Natural killer cell treated with Interleukin-12 subunit alpha and Interleukin-12 subunit beta and Interleukin-15 and Interleukin-18, amount 100 ng/mL, for 72 hours (primary cell): ENCODE measurements around the gene VAMP4. TPM values are rescaled to one million over a fixed set of nuclear protein-coding genes. Genes with fewer than 3 reads are reported as not detected.
"Not testable (repeated sequence)": the region's sequence is repeated elsewhere in the genome, so short reads cannot be mapped to it uniquely, and the experiment has no call there.

ENCODE experiments used
- ATAC-seq, 2 donors: fragments of 150-1000 bp; cut with Tn5 transposase in 1 of 2; sonication (Bioruptor Pico), chemical (Tn5 transposase) in 1 of 2; 2 replicates each; pipeline ENCODE4 v1.10.0; 2021
- DNase-seq: peaks from one replicate; pipeline ENCODE4 v3.0.0; 2022; ENCODE audit warnings: low spot score
- H3K27ac Mint-ChIP-seq, 2 donors: 1 replicate in 1 of 2; 2 replicates in 1 of 2; pipeline ENCODE4 v1.8.0; 2022; ENCODE audit warnings: mixed read lengths in 2 of 2, mild to moderate bottlenecking in 1 of 2, moderate library complexity in 1 of 2
- H3K27me3 Mint-ChIP-seq, 2 donors: 1 replicate in 1 of 2; 2 replicates in 1 of 2; pipeline ENCODE4 v1.8.0; 2022; ENCODE audit warnings: mixed read lengths in 2 of 2
- H3K36me3 Mint-ChIP-seq: one replicate; pipeline ENCODE4 v1.8.0; 2022; ENCODE audit warnings: mixed read lengths
- H3K4me1 Mint-ChIP-seq, 2 donors: 1 replicate in 1 of 2; 2 replicates in 1 of 2; pipeline ENCODE4 v1.8.0; 2022; ENCODE audit warnings: low read depth in 2 of 2, mixed read lengths in 2 of 2, mild to moderate bottlenecking in 1 of 2
- H3K4me3 Mint-ChIP-seq: one replicate; pipeline ENCODE4 v1.8.0; 2022; ENCODE audit warnings: mixed read lengths
- H3K9me3 Mint-ChIP-seq: 2 replicates; pipeline ENCODE4 v1.8.0; 2022; ENCODE audit warnings: mixed read lengths
- total RNA-seq, 2 donors: library from RNA; stranded (reverse); gene quantifications; one replicate each; pipeline ENCODE4 v1.2.3, GENCODE V29; 2022

Gene VAMP4
- total RNA-seq, 2 donors from 2014 or later: 12.2 to 13.8 TPM

GRCh38 chr1:171740987-171741871, 636 bp downstream of the VAMP4 start:
- Mint-ChIP-seq H3K4me1 (peaks cover 49 to 52% of the 10 kb centered on the region in 2 donors), H3K27ac (peak overlapping the region; percentile 97 to 100), H3K27me3 (no peaks in the 10 kb centered on the region), H3K4me3 (peak overlapping the region; percentile 97), H3K36me3 (peaks cover 10% of the 10 kb centered on the region), H3K9me3 (no peaks in the 10 kb centered on the region)
- peak; percentile 55 to 57 for ATAC-seq
- DNase-seq: peak; percentile 68

- Mint-ChIP-seq H3K4me1 (peaks cover 49 to 53% of the 10 kb centered on the region in 2 donors), H3K4me3 (peak overlapping the region; percentile 97), H3K27ac (peak overlapping the region; percentile 97 to 100), H3K36me3 (peaks cover 11% of the 10 kb centered on the region), H3K9me3 (no peaks in the 10 kb centered on the region), H3K27me3 (no peaks in the 10 kb centered on the region)
- ATAC-seq (no peak), DNase-seq (no peak)
Observed at GRCh38 chr1:171740356-171740863, 1.5 kb downstream of the VAMP4 start.

- no peaks in the 10 kb centered on the region for H3K9me3 Mint-ChIP-seq
- peak overlapping the region; percentile 97 to 100 for H3K27ac Mint-ChIP-seq
- H3K4me1 Mint-ChIP-seq: peaks cover 49 to 54% of the 10 kb centered on the region in 2 donors
- ATAC-seq: no peak
- H3K27me3 Mint-ChIP-seq: no peaks in the 10 kb centered on the region
- no peak for DNase-seq
- H3K36me3 Mint-ChIP-seq: peaks cover 14% of the 10 kb centered on the region
- H3K4me3 Mint-ChIP-seq: peak overlapping the region; percentile 97
Observed at GRCh38 chr1:171739656-171740055, 2.2 kb downstream of the VAMP4 start.

GRCh38 chr1:171738911-171739310, 3.0 kb downstream of the VAMP4 start:
- peak overlapping the region; percentile 97 to 100 for H3K27ac Mint-ChIP-seq
- H3K9me3 Mint-ChIP-seq: no peaks in the 10 kb centered on the region
- peaks cover 44 to 51% of the 10 kb centered on the region in 2 donors for H3K4me1 Mint-ChIP-seq
- H3K36me3 Mint-ChIP-seq: peaks cover 14% of the 10 kb centered on the region
- peak overlapping the region; percentile 97 for H3K4me3 Mint-ChIP-seq
- ATAC-seq (no peak), DNase-seq (no peak)
- H3K27me3 Mint-ChIP-seq: no peaks in the 10 kb centered on the region

- DNase-seq: no peak
- no peak overlapping the region for H3K4me3 Mint-ChIP-seq
- H3K36me3 Mint-ChIP-seq: peaks cover 14% of the 10 kb centered on the region
- peaks cover 30 to 34% of the 10 kb centered on the region in 2 donors for H3K4me1 Mint-ChIP-seq
- no peak overlapping the region for H3K27ac Mint-ChIP-seq
- no peak for ATAC-seq
- no peaks in the 10 kb centered on the region for H3K9me3 Mint-ChIP-seq
- no peaks in the 10 kb centered on the region for H3K27me3 Mint-ChIP-seq
Observed at GRCh38 chr1:171736196-171736595, 5.7 kb downstream of the VAMP4 start.

GRCh38 chr1:171730052-171730451, 11.8 kb downstream of the VAMP4 start:
- no peak overlapping the region for H3K27ac Mint-ChIP-seq
- no peak overlapping the region for H3K4me3 Mint-ChIP-seq
- no peaks in the 10 kb centered on the region for H3K9me3 Mint-ChIP-seq
- peaks cover 10% of the 10 kb centered on the region for H3K36me3 Mint-ChIP-seq
- no peaks in the 10 kb centered on the region for H3K27me3 Mint-ChIP-seq
- H3K4me1 Mint-ChIP-seq: peaks cover 12 to 15% of the 10 kb centered on the region in 2 donors
- no peak for ATAC-seq
- DNase-seq: no peak

GRCh38 chr1:171727778-171728177, 14.1 kb downstream of the VAMP4 start:
- ATAC-seq (no peak), DNase-seq (no peak)
- H3K27me3 Mint-ChIP-seq: no peaks in the 10 kb centered on the region
- H3K4me1 Mint-ChIP-seq: peaks cover 12 to 15% of the 10 kb centered on the region in 2 donors
- peaks cover 6% of the 10 kb centered on the region for H3K9me3 Mint-ChIP-seq
- no peak overlapping the region for H3K4me3 Mint-ChIP-seq
- H3K27ac Mint-ChIP-seq: no peak overlapping the region
- peaks cover 21% of the 10 kb centered on the region for H3K36me3 Mint-ChIP-seq

- DNase-seq, H3K27ac Mint-ChIP-seq, ATAC-seq, H3K4me3 Mint-ChIP-seq, H3K27me3 Mint-ChIP-seq: not testable (repeated sequence)
- Mint-ChIP-seq H3K4me1 (peaks cover 8 to 12% of the 10 kb centered on the region in 2 donors), H3K36me3 (peaks cover 35% of the 10 kb centered on the region), H3K9me3 (peaks cover 10% of the 10 kb centered on the region)
Observed at GRCh38 chr1:171723180-171723579, 18.7 kb downstream of the VAMP4 start.

- H3K36me3 Mint-ChIP-seq: peaks cover 26% of the 10 kb centered on the region
Observed at GRCh38 chr1:171718848-171719247, 23.0 kb downstream of the VAMP4 start.

GRCh38 chr1:171718216-171718615, 23.6 kb downstream of the VAMP4 start:
- Mint-ChIP-seq H3K4me1 (peaks cover 14 to 16% of the 10 kb centered on the region in 2 donors), H3K27ac (no peak overlapping the region), H3K36me3 (peaks cover 20% of the 10 kb centered on the region), H3K9me3 (peaks cover 8% of the 10 kb centered on the region), H3K27me3 (no peaks in the 10 kb centered on the region), H3K4me3 (no peak overlapping the region)
- ATAC-seq: no peak
- DNase-seq: no peak

More at GRCh38 chr1:171718848-171719247, 23.0 kb downstream of the VAMP4 start:
- Mint-ChIP-seq H3K27ac (no peak overlapping the region), H3K9me3 (peaks cover 10% of the 10 kb centered on the region), H3K27me3 (no peaks in the 10 kb centered on the region), H3K4me1 (peaks cover 14 to 16% of the 10 kb centered on the region in 2 donors), H3K4me3 (no peak overlapping the region)
- ATAC-seq (no peak), DNase-seq (no peak)

- H3K9me3 Mint-ChIP-seq: peaks cover 3% of the 10 kb centered on the region
- H3K4me3 Mint-ChIP-seq: no peak overlapping the region
- H3K36me3 Mint-ChIP-seq: peaks cover 10% of the 10 kb centered on the region
- no peak overlapping the region for H3K27ac Mint-ChIP-seq
- DNase-seq (no peak), ATAC-seq (no peak)
- H3K27me3 Mint-ChIP-seq: no peaks in the 10 kb centered on the region
- peaks cover 14 to 16% of the 10 kb centered on the region in 2 donors for H3K4me1 Mint-ChIP-seq
Observed at GRCh38 chr1:171717062-171717718, 24.7 kb downstream of the VAMP4 start.

GRCh38 chr1:171716616-171717015, 25.2 kb downstream of the VAMP4 start:
- no peak for ATAC-seq
- H3K9me3 Mint-ChIP-seq: peaks cover 3% of the 10 kb centered on the region
- peaks cover 9% of the 10 kb centered on the region for H3K36me3 Mint-ChIP-seq

GRCh38 chr1:171715813-171716251, 26.0 kb downstream of the VAMP4 start:
- H3K4me3 Mint-ChIP-seq: no peak overlapping the region
- DNase-seq (no peak), ATAC-seq (no peak)
- no peaks in the 10 kb centered on the region for H3K27me3 Mint-ChIP-seq
- H3K27ac Mint-ChIP-seq: no peak overlapping the region
- H3K36me3 Mint-ChIP-seq: peaks cover 2% of the 10 kb centered on the region
- peaks cover 8 to 13% of the 10 kb centered on the region in 2 donors for H3K4me1 Mint-ChIP-seq
- peaks cover under 1% of the 10 kb centered on the region for H3K9me3 Mint-ChIP-seq

More at GRCh38 chr1:171716616-171717015, 25.2 kb downstream of the VAMP4 start:
- DNase-seq: no peak
- Mint-ChIP-seq H3K27ac (no peak overlapping the region), H3K27me3 (no peaks in the 10 kb centered on the region), H3K4me3 (no peak overlapping the region), H3K4me1 (peaks cover 14 to 16% of the 10 kb centered on the region in 2 donors)

- H3K4me3 Mint-ChIP-seq: no peak overlapping the region
Observed at GRCh38 chr1:171712341-171712740, 29.5 kb downstream of the VAMP4 start.

More at GRCh38 chr1:171712341-171712740, 29.5 kb downstream of the VAMP4 start:
- H3K36me3 Mint-ChIP-seq: no peaks in the 10 kb centered on the region
- DNase-seq (no peak), ATAC-seq (no peak)
- no peaks in the 10 kb centered on the region for H3K27me3 Mint-ChIP-seq
- H3K9me3 Mint-ChIP-seq: no peaks in the 10 kb centered on the region
- H3K4me1 Mint-ChIP-seq: peaks cover 0 to 2% of the 10 kb centered on the region in 2 donors
- H3K27ac Mint-ChIP-seq: no peak overlapping the region
